GM12878 (cell line): Measurements from ENCODE around the gene E2F2. TPM values are rescaled to one million over a fixed set of nuclear protein-coding genes. Genes with fewer than 3 reads are reported as not detected.
A peak's percentile ranks its signal among the peaks of the same experiment; 100 is the strongest.

Experiments used
- CBFB ChIP-seq: IDR thresholded peaks from 2 replicates; pipeline ENCODE4 v1.6.1; 2016; ENCODE audit warnings: antibody characterized with exemption, low read depth
- DPF2 ChIP-seq: fragments of 450-650 bp; IDR thresholded peaks from 2 replicates; pipeline ENCODE4 v1.6.1; 2017; ENCODE audit warnings: mild to moderate bottlenecking
- E2F8 ChIP-seq: fragments of 450-650 bp; IDR thresholded peaks from 2 replicates; pipeline ENCODE4 v1.6.1; 2018; ENCODE audit warnings: mild to moderate bottlenecking, low read depth, moderate library complexity; ENCODE audit not compliant: partially characterized antibody
- GATAD2B ChIP-seq: fragments of 450-650 bp; conservative IDR thresholded peaks from 2 replicates; pipeline ENCODE4 v1.6.1; 2017; ENCODE audit warnings: low read depth, mild to moderate bottlenecking, moderate library complexity
- IKZF1 ChIP-seq: fragments of 450-650 bp; conservative IDR thresholded peaks from 2 replicates; pipeline ENCODE4 v1.6.1; 2017; ENCODE audit warnings: antibody characterized with exemption, mild to moderate bottlenecking
- PBX3 ChIP-seq: IDR thresholded peaks from 2 replicates; pipeline ENCODE4 v1.6.1; 2011; ENCODE audit warnings: mild to moderate bottlenecking, low read depth, low read length, moderate library complexity; ENCODE audit not compliant: insufficient replicate concordance
- PKNOX1 ChIP-seq: fragments of 450-650 bp; IDR thresholded peaks from 2 replicates; pipeline ENCODE4 v1.6.1; 2016; ENCODE audit warnings: mild to moderate bottlenecking
- RAD21 ChIP-seq: IDR thresholded peaks from 2 replicates; pipeline ENCODE4 v1.6.1; 2011; ENCODE audit warnings: mild to moderate bottlenecking, low read depth, low read length, moderate library complexity; ENCODE audit not compliant: insufficient read depth
- RAD51 ChIP-seq: fragments of 450-650 bp; IDR thresholded peaks from 2 replicates; pipeline ENCODE4 v1.6.1; 2016; ENCODE audit warnings: moderate library complexity, mild to moderate bottlenecking, inconsistent platforms
- RUNX3 ChIP-seq: IDR thresholded peaks from 2 replicates; pipeline ENCODE4 v1.6.1; 2012; ENCODE audit warnings: low read length, inconsistent platforms
- TCF12 ChIP-seq: IDR thresholded peaks from 2 replicates; pipeline ENCODE4 v1.6.1; 2011; ENCODE audit warnings: low read depth, mild to moderate bottlenecking, low read length
- TCF3 ChIP-seq: IDR thresholded peaks from 2 replicates; pipeline ENCODE4 v1.6.1; 2012; ENCODE audit warnings: low read depth, mild to moderate bottlenecking, low read length, borderline replicate concordance; ENCODE audit not compliant: insufficient read depth
- ZNF384 ChIP-seq: IDR thresholded peaks from 2 replicates; pipeline ENCODE4 v1.6.1; 2012; ENCODE audit warnings: low read depth, mild to moderate bottlenecking, low read length, improper control_type of control experiment, borderline replicate concordance
- polyA plus RNA-seq, 11 experiments: library from polyadenylated mRNA; depleted of rRNA in 4 of 11; unstranded in 6 of 11; stranded (reverse) in 5 of 11; fragments of >200 nt; fragmentation: Nextera tagmentation in 4 of 11; fragmentation: Illumina TruSeq in 1 of 11; extraction: Ambion mirVana in 4 of 11; extraction: Trizol in 1 of 11; gene quantifications; 1 replicate in 1 of 11; 2 replicates in 10 of 11; pipeline versions ENCODE4 v1.2.1 to v1.2.3, GENCODE V29; 2011 to 2016; ENCODE audit warnings: inconsistent platforms in 2 of 11, missing spikeins in 2 of 11, low read depth in 1 of 11
- total RNA-seq, 4 experiments: library from RNA; depleted of rRNA in 3 of 4; stranded (reverse); fragments of >200 nt in 3 of 4; fragmentation: Illumina TruSeq in 1 of 4; extraction: Trizol in 1 of 4; gene quantifications; 2 replicates each; pipeline versions ENCODE4 v1.2.1 to v1.2.3, GENCODE V29; 2013 to 2021

Gene E2F2
- total and polyA plus RNA-seq, 10 of the 15 experiments (the other 5 are each of a cell fraction or from before 2014, with no cell fraction given) = 3.8 to 27.2 (median 14.6) TPM

GRCh38 chr1:23524716-23525401 is 6.2 kb downstream of the E2F2 start (continued):
- TF ChIP-seq RUNX3 (peak; percentile 60; the same call in 1 of the 2 replicates), GATAD2B (0 out of 2 replicates have a peak, but pooled peaks have one; percentile 26), IKZF1 (peak; percentile 65), ZNF384 (no peak), PBX3 (peak; percentile 54), E2F8 (peak; percentile 42), TCF12 (peak; percentile 92), CBFB (peak; percentile 16; the same call in 1 of the 2 replicates), RAD51 (no peak), PKNOX1 (no peak), DPF2 (0 out of 2 replicates have a peak, but pooled peaks have one; percentile 23), RAD21 (no peak), TCF3 (peak; percentile 76)
